Upper lobe of right lung (tissue), 1 donor: ENCODE measurements around the gene SLC10A7. TPM values are rescaled to one million over a fixed set of nuclear protein-coding genes. Genes with fewer than 3 reads are reported as not detected.
A peak's percentile ranks its signal among the peaks of the same experiment; 100 is the strongest.

Experiments
- ATAC-seq: fragments of 200-7000 bp; cut with Tn5 transposase; one replicate; pipeline ENCODE4 v1.9.1; 2020; ENCODE audit warnings: mild to moderate bottlenecking, moderate library complexity
- DNase-seq: peaks from one replicate; pipeline ENCODE4 v3.0.0-alpha.2; 2020
- H3K27ac ChIP-seq: fragments of 200-600 bp; one replicate; pipeline ENCODE4 v1.8.0; 2022
- H3K27me3 ChIP-seq: fragments of 200-600 bp; one replicate; pipeline ENCODE4 v1.8.0; 2022; ENCODE audit warnings: mild to moderate bottlenecking
- H3K36me3 ChIP-seq: fragments of 200-600 bp; one replicate; pipeline ENCODE4 v1.8.0; 2022
- H3K4me1 ChIP-seq: fragments of 200-600 bp; one replicate; pipeline ENCODE4 v1.8.0; 2022
- H3K4me3 ChIP-seq: fragments of 200-600 bp; one replicate; pipeline ENCODE4 v1.8.0; 2022; ENCODE audit warnings: mild to moderate bottlenecking
- H3K9me3 ChIP-seq: fragments of 200-600 bp; one replicate; pipeline ENCODE4 v1.8.0; 2022
- CTCF ChIP-seq: fragments of 200-600 bp; IDR thresholded peaks from one replicate; pipeline ENCODE4 v1.8.0; 2022; ENCODE audit warnings: antibody characterized with exemption
- intact Hi-C: fragments of 100-400 bp; cut with DNase I; formaldehyde crosslinking; loops from one replicate; pipeline ENCODE4 v1.11.0; 2022
- total RNA-seq: library from RNA; stranded (reverse); fragmentation: NEBNext Ultra II Directional; extraction: Animal tissue kit (Norgen Biotek cat#: 25700); gene quantifications from one replicate; pipeline ENCODE4 v1.2.1, GENCODE V29; 2021
- donor health status: DM: no; HTN: yes; CAD: no; lungs with severe emphysema.

SLC10A7 gene
- total RNA-seq, 1 donor from 2014 or later, result 19.3 TPM

- H3K36me3 ChIP-seq, result no peaks in the 10 kb centered on the region
- H3K4me3 ChIP-seq, result no peak overlapping the region
- ATAC-seq, result peak; percentile 55
- DNase-seq, result no peak
- no peaks in the 10 kb centered on the region for H3K27me3 ChIP-seq
- intact Hi-C loops, result no loop called here
- H3K4me1 ChIP-seq, result no peaks in the 10 kb centered on the region
- no peak overlapping the region for H3K27ac ChIP-seq
- no peaks in the 10 kb centered on the region for H3K9me3 ChIP-seq
- no peak for TF ChIP-seq CTCF
Measured at GRCh38 chr4:146222313-146222712, 299.4 kb downstream of the SLC10A7 start.

GRCh38 chr4:146214238-146214637 is 307.5 kb downstream of the SLC10A7 start, which contains the start of gene REELD1:
REELD1 (plus strand) TSS chr4:146214538; CDS start chr4:146216953, 2,415 bp downstream.
- ATAC-seq, result no peak
- intact Hi-C loops, result no loop called here
- TF ChIP-seq CTCF, result no peak

GRCh38 chr4:146212781-146213180 is 309.0 kb downstream of the SLC10A7 start:
- H3K27ac ChIP-seq, result no peak overlapping the region
- ATAC-seq (no peak), DNase-seq (no peak)
- no peaks in the 10 kb centered on the region for H3K4me1 ChIP-seq
- no peaks in the 10 kb centered on the region for H3K36me3 ChIP-seq
- intact Hi-C loops, result no loop called here
- H3K4me3 ChIP-seq, result no peak overlapping the region
- TF ChIP-seq CTCF, result no peak
- no peaks in the 10 kb centered on the region for H3K27me3 ChIP-seq
- no peaks in the 10 kb centered on the region for H3K9me3 ChIP-seq

More at GRCh38 chr4:146214238-146214637, 307.5 kb downstream of the SLC10A7 start, which contains the start of gene REELD1:
- Histone ChIP-seq H3K36me3 (no peaks in the 10 kb centered on the region), H3K27ac (no peak within 1 kb of the TSS), H3K9me3 (no peaks in the 10 kb centered on the region), H3K4me3 (no peak within 1 kb of the TSS), H3K4me1 (no peaks in the 10 kb centered on the region), H3K27me3 (no peaks in the 10 kb centered on the region)
- DNase-seq, result no peak

- no peaks in the 10 kb centered on the region for H3K9me3 ChIP-seq
- no peaks in the 10 kb centered on the region for H3K27me3 ChIP-seq
- no peak overlapping the region for H3K4me3 ChIP-seq
- DNase-seq (no peak), ATAC-seq (no peak)
- H3K4me1 ChIP-seq, result no peaks in the 10 kb centered on the region
- no peaks in the 10 kb centered on the region for H3K36me3 ChIP-seq
- TF ChIP-seq CTCF, result no peak
- no peak overlapping the region for H3K27ac ChIP-seq
- intact Hi-C loops, result no loop called here
Measured at GRCh38 chr4:146211440-146211839, 310.3 kb downstream of the SLC10A7 start.

- Histone ChIP-seq H3K9me3 (no peaks in the 10 kb centered on the region), H3K4me3 (no peak overlapping the region), H3K27ac (no peak overlapping the region), H3K27me3 (no peaks in the 10 kb centered on the region), H3K4me1 (no peaks in the 10 kb centered on the region), H3K36me3 (no peaks in the 10 kb centered on the region)
- DNase-seq (no peak), ATAC-seq (no peak)
- intact Hi-C loops, result no loop called here
- no peak for TF ChIP-seq CTCF
Measured at GRCh38 chr4:146210890-146211289, 310.9 kb downstream of the SLC10A7 start.

- H3K36me3 ChIP-seq, result no peaks in the 10 kb centered on the region
- intact Hi-C loops, result no loop called here
- H3K4me3 ChIP-seq, result no peak overlapping the region
- no peak for TF ChIP-seq CTCF
- no peaks in the 10 kb centered on the region for H3K9me3 ChIP-seq
- no peaks in the 10 kb centered on the region for H3K4me1 ChIP-seq
- no peak for DNase-seq
- H3K27ac ChIP-seq, result no peak overlapping the region
- no peaks in the 10 kb centered on the region for H3K27me3 ChIP-seq
- ATAC-seq, result no peak
Measured at GRCh38 chr4:146207410-146207809, 314.3 kb downstream of the SLC10A7 start.
